ENCODE measurements around the gene SPTBN1. TPM values are rescaled to one million over a fixed set of nuclear protein-coding genes. Genes with fewer than 3 reads are reported as not detected.

Gene SPTBN1
- total and polyA plus RNA-seq, 2 of the 13 experiments (the other 11 are each of a cell fraction or from before 2014, with no cell fraction given), result 123 to 299 TPM

- TF ChIP-seq ZNF878 (CRISPR knock-in tag; IDR thresholded peaks at IDR 0.05), result peak; percentile 88; the same call in 1 of the 2 replicates
- peak; percentile 98 for TF ChIP-seq NFIC (IDR thresholded peaks at IDR 0.05; ENCODE audit: low read length)
- peak; percentile 47; the same call in 1 of the 2 replicates for TF ChIP-seq PRDM15 (CRISPR knock-in tag; IDR thresholded peaks at IDR 0.05)
- TF ChIP-seq CSRNP1 (CRISPR knock-in tag; IDR thresholded peaks at IDR 0.05), result peak; percentile 71; the same call in 1 of the 2 replicates
- TF ChIP-seq RAD21 (CRISPR knock-in tag; IDR thresholded peaks at IDR 0.05), result no peak
- TF ChIP-seq PRPF4 (IDR thresholded peaks at IDR 0.05; ENCODE audit: low read depth, low read length, poor library complexity, severe bottlenecking), result no peak
- peak; percentile 89; the same call in 1 of the 2 replicates for TF ChIP-seq ZNF772 (CRISPR knock-in tag; IDR thresholded peaks at IDR 0.05)
- TF ChIP-seq HINFP (CRISPR knock-in tag; IDR thresholded peaks at IDR 0.05; ENCODE audit: low read depth), result no peak
- peak; percentile 76; the same call in 1 of the 2 replicates for TF ChIP-seq MLXIP (CRISPR knock-in tag; IDR thresholded peaks at IDR 0.05; ENCODE audit: borderline replicate concordance)
- TF ChIP-seq ARHGAP35 (CRISPR knock-in tag; IDR thresholded peaks at IDR 0.05; ENCODE audit: borderline replicate concordance), result no peak
- no peak; the same call in 1 of the 2 replicates for TF ChIP-seq ZNF549 (CRISPR knock-in tag; IDR thresholded peaks at IDR 0.05)
- no peak; a peak in 1 of 4 replicates for TF ChIP-seq NR2F1 (CRISPR knock-in tag; IDR thresholded peaks at IDR 0.05)
- TF ChIP-seq FUBP1 (CRISPR knock-in tag; IDR thresholded peaks at IDR 0.05; ENCODE audit: borderline replicate concordance), result no peak
Measured at GRCh38 chr2:54669677-54670484, 213.8 kb downstream of the SPTBN1 start (continued).
